ENCODE measurements around the gene PAM.
"Not testable (repeated sequence)": the region's sequence is repeated elsewhere in the genome, so short reads cannot be mapped to it uniquely, and the experiment has no call there.

PAM gene

GRCh38 chr5:102955488-102955887 lies 200.4 kb downstream of the PAM start:
- no peak for DNase-seq

- DNase-seq, result no peak
Measured at GRCh38 chr5:102956599-102956998, 201.5 kb downstream of the PAM start.

DNA sequence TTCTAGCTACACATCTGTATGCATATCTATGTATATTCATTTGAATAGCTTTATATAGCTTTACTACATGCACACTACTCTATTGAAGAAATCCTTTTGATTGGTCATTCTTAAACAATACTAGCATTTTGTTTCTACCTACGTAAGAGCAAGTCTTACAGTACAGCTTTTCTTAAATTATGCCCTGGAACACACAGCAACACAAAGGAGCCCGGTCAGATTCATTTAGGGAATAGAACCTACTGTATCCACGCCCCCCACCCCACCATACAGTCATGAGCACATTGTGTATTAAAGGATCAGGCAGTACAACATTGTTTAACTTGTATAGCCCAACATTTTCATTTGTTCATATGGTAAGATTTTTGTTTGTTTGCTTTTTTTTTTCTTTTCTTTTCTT lies 202.0 kb downstream of the PAM start:
- no peak for DNase-seq

DNA sequence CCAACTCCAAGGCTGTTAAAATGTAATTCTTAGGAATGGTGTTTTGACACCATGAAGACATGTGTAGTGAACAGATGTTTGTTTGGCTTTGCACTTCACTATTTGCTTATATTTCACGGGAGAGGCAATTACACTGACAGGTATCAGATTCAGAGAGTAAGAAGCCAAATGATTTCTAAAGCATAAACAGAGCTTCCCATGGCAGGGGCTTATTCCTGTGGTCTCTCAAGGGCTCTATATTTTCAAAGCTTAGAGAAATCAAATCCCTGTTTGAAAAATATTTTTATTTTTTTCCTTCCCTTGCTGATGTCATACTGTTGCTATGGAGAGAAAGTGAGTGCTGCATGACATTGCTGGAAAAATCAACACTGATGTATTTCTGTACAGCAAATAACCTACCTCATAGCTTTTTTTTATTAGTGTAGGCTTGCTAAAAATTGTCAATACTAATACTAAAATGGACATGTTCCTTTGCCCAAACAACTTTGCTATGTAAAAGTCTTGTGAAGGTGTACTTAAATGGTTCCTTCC lies 203.4 kb downstream of the PAM start:
- no peak for DNase-seq

GRCh38 chr5:102959055-102959454 lies 203.9 kb downstream of the PAM start:
- peak in 1 of 5 donors; percentile 29 for DNase-seq

DNA sequence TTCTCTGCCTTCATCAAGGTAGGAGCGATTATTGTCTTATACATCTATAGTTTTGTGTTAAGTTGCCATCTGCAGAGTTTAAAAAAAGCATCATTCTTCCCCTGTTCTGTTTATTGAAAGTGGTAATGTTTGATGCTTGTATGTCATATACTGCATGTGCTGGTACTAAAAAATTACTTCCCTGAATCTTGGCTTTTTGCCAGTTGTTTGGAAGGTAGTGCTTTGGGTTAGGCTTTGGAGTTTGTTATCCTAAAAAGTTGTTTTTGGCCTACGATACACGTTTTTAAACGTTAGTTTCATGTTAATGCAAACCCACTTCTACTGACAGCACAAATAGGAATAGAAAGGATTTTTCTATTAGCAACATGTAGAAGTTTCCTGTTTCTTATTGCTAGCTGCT lies 206.6 kb downstream of the PAM start:
- no peak for DNase-seq

GRCh38 chr5:102965653-102966052 lies 210.5 kb downstream of the PAM start:
- DNase-seq, result no peak

- no peak for DNase-seq
Measured at GRCh38 chr5:102969641-102970040, 214.5 kb downstream of the PAM start.

GRCh38 chr5:102971676-102972293 lies 216.7 kb downstream of the PAM start:
- peak in 1 of 5 donors; percentile 7 for DNase-seq

DNA sequence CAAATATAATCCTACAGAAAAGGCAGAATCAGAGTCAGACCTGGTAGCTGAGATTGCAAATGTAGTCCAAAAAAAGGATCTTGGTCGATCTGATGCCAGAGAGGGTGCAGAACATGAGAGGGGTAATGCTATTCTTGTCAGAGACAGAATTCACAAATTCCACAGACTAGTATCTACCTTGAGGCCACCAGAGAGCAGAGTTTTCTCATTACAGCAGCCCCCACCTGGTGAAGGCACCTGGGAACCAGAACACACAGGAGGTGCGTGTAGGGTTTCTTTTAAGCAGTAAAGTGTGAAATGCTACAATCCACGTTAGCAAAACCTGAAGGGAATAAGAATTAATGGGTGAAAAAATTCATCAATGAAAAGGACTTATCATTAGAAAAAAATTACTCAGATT lies 219.1 kb downstream of the PAM start:
- no peak for DNase-seq

GRCh38 chr5:102975045-102975444 lies 219.9 kb downstream of the PAM start:
- no peak for DNase-seq

GRCh38 chr5:102975457-102976182 lies 220.5 kb downstream of the PAM start:
- DNase-seq, result no peak

GRCh38 chr5:102981957-102982635 lies 227.0 kb downstream of the PAM start:
- DNase-seq, result no peak

- DNase-seq, result no peak
Measured at GRCh38 chr5:102986074-102986473, 231.0 kb downstream of the PAM start.

- DNase-seq, result no peak
Measured at GRCh38 chr5:102988459-102988858, 233.4 kb downstream of the PAM start.

DNA sequence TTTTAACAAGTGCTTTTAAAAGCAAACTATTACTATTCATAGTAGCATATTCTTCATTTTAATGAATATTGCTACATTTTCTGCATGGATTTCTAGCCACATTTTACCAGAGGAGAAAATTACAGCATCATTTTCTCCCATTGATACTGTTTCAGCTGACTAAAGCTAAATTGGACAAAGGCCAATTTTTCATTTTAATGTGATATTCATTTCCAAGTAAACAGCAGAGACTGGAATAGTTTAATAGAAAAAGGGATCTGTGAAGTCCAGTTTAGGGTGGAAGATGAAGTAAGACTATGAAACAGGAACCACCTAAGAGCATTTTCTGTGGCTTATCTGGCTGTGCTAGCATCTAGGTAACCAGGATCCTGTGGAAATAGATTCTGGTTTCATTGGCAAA lies 236.7 kb downstream of the PAM start:
- DNase-seq, result no peak

DNA sequence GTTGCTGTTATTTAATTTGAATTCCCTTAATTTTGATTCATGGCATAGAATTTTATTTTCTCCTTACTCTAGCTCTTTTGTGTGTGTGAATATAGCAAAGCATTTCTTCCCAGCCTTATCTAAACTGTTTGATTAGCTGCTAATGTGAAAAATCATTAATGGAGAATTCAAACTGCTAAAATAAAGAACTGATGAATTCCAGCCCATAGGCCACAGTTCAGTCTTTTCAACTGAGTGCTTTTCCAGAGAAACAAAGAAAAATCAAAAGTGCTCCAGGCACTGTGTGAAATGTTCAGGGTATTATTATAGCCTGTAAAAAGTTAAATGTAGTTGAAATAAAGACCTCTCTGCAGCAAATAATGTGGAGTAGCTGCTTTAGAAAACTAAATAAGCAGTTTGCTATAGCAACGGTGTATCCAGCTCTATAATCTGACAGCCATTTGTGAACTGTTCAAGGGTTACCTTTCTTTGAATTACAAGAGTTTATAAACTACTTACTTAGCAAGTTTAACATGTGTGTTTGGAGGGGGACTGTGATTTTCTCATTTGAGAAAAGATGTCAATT lies 241.0 kb downstream of the PAM start:
- DNase-seq, result no peak

DNA sequence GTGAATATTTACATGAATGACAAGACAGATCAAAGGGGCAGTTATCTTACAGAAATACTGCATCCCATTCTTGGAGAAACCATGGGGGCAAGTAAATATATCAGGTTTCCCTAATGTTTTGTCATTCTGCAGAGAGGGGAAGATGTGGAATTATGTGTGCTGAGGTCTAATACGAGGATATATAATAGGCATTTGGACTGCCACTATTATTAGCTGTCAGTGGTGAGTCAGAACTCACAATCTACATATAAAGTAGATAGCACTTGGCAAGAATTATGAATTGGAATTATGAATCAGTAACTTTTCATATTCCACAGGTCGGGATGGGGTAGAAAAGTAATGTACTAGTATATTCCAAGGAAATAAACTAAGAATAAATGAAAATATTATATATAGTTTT lies 243.1 kb downstream of the PAM start:
- no peak for DNase-seq

- no peak for DNase-seq
Measured at GRCh38 chr5:102999191-102999590, 244.1 kb downstream of the PAM start.

- DNase-seq, result not testable (repeated sequence)
Measured at GRCh38 chr5:102999621-103000020, 244.5 kb downstream of the PAM start.

DNA sequence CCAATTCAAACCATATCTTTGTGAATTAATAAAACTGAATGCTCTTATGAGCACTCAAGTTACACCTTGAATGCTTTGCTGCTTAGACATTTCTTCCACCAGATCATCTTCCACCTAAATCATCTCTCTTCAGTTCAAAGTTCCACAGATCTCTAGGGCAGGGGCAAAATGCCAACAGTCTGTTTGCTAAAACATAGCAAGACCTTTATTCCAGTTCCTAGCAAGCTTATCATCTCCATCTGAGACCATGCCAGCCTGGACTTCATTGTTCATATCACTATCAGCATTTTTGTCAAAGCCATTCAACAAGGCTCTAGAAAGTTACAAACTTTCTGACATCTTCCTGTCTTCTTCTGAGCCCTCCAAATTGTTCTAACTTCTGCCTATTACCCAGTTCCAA lies 245.0 kb downstream of the PAM start:
- no peak for DNase-seq

- DNase-seq, result no peak
Measured at GRCh38 chr5:103003872-103004271, 248.8 kb downstream of the PAM start.

DNA sequence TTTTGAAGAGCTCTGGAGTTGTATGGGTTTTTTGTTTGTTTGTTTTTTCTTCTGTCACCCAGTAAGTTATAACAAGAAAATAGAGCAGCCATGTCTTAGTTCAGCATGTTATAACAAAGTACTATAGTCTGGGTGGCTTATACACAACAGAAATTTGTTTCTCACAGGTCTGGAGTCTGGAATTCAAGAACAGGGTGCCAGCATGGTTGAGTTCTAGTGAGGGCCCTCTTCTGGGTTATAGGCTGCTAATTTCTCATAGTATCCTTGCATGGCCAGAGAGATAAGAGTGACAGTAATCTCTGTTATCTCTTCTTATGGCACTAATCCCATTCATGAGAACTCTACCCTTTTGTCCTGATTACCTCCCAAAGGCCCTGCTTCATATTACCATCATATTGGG lies 250.2 kb downstream of the PAM start:
- DNase-seq, result no peak

DNA sequence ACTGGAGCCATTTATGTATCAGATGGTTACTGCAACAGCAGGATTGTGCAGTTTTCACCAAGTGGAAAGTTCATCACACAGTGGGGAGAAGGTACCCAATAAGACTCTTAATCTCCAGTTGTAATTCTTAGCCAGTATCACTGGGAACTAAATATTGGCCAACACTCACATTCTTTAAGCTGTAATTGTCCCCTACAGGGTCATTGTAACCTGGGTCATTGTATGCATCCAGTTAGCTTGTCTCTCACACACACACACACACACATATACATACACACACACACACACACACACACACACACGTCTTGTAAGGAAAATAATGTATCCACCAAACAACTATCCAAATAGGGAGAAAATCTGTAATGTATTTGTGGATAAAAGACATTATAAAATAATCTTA lies 251.8 kb downstream of the PAM start:
- DNase-seq, result no peak

Measured in T-helper 1 cell (primary cell).